ENCODE measurements around the gene SLX4IP.

GRCh38 chr20:10478930-10479329 is 43.8 kb downstream of the SLX4IP start:
- TF ChIP-seq ZNF404 (tag by site-specific recombination; IDR thresholded peaks at IDR 0.05) (no peak), CTCF (tag by site-specific recombination; IDR thresholded peaks at IDR 0.05) (no peak), ZNF830 (tag by site-specific recombination; IDR thresholded peaks at IDR 0.05; ENCODE audit: low read depth) (no peak), ZNF626 (tag by site-specific recombination; IDR thresholded peaks at IDR 0.05) (no peak), ZNF561 (tag by site-specific recombination; IDR thresholded peaks at IDR 0.05; ENCODE audit: borderline replicate concordance) (no peak), ZNF660 (tag by site-specific recombination; IDR thresholded peaks at IDR 0.05) (no peak), KLF1 (tag by site-specific recombination; IDR thresholded peaks at IDR 0.05) (no peak), ZNF692 (tag by site-specific recombination; IDR thresholded peaks at IDR 0.05) (no peak), ZNF302 (tag by site-specific recombination; IDR thresholded peaks at IDR 0.05; ENCODE audit: low read depth) (no peak)

All from HEK293 (cell line).